AG04449 (cell line): ENCODE measurements around the gene HSD17B3.

Experiments used
- CTCF ChIA-PET: fragments of 350-600 bp; formaldehyde crosslinking; extraction: SDS; loops from one replicate; lab custom pipeline; 2021; ENCODE audit warnings: antibody characterized with exemption; lab: Yijun Ruan, JAX
- POLR2A ChIA-PET: fragments of 400-600, 350-600 bp; formaldehyde crosslinking; extraction: SDS; loops from one replicate; lab custom pipeline; 2020; ENCODE audit warnings: antibody characterized with exemption, inconsistent platforms; lab: Yijun Ruan, JAX
- DNase-seq: peaks from one replicate; pipeline ENCODE4 v3.0.0-alpha.2; 2010; ENCODE audit warnings: low read depth, low spot score
- H3K4me3 ChIP-seq: 2 replicates; pipeline ENCODE4 v1.5.1; 2011; ENCODE audit warnings: low read depth, mild to moderate bottlenecking, control low read depth, low read length
- TF ChIP-seq, protein P1 (sequence below): IDR thresholded peaks from one replicate; pipeline ENCODE4 v1.5.1; 2011; ENCODE audit warnings: mild to moderate bottlenecking, moderate library complexity, low read length, control low read depth, inconsistent platforms; ENCODE audit not compliant: insufficient read depth; ENCODE audit errors: missing control alignments

HSD17B3 gene

DNA sequence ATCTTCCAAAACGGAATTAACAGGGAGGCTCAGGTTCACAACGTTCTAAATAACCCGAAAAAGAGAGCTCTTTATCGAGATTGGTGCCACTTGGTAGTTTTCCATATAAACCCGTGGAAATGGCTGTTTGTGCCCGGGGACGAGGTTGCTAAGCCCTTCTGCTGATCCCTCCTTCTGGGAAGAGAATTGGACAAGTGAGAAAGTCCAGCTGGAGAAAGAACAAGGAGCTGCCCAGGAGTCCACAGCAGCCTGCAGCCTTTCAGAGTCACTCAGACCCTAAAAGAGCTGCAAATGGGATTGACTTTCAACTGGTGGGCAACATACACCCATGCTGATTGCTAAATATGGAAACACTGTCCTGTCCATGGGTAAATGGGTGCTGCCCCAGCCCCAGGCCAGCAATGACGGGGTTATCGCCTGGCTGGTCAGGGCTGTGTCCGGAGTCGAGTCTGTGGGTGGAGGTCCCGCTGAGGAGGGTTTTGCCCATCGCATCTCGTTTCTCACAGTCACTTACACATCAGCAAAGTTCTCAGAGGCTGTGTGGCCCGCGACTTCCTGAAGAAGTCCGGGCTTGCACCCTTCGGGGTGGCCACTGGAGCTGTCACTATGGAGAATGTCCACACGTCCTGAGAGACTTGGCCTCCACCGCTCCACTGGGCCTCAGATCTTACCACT lies 40.7 kb upstream of the HSD17B3 start:
- no peak for DNase-seq
- ChIA-PET CTCF (interaction anchor here (1.0 to 2.3 kb wide), 2 partner anchors 15 to 324 kb away, joined by 4 to 18 read pairs; no protein-coding TSS in a partner anchor), POLR2A (interaction anchor here (0.6 kb wide), 1 partner anchor 27 kb away, joined by 3 read pairs; no protein-coding TSS in a partner anchor)
- H3K4me3 ChIP-seq, result no peak overlapping the region
- TF ChIP-seq, protein P1, sequence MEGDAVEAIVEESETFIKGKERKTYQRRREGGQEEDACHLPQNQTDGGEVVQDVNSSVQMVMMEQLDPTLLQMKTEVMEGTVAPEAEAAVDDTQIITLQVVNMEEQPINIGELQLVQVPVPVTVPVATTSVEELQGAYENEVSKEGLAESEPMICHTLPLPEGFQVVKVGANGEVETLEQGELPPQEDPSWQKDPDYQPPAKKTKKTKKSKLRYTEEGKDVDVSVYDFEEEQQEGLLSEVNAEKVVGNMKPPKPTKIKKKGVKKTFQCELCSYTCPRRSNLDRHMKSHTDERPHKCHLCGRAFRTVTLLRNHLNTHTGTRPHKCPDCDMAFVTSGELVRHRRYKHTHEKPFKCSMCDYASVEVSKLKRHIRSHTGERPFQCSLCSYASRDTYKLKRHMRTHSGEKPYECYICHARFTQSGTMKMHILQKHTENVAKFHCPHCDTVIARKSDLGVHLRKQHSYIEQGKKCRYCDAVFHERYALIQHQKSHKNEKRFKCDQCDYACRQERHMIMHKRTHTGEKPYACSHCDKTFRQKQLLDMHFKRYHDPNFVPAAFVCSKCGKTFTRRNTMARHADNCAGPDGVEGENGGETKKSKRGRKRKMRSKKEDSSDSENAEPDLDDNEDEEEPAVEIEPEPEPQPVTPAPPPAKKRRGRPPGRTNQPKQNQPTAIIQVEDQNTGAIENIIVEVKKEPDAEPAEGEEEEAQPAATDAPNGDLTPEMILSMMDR, result no peak

DNA sequence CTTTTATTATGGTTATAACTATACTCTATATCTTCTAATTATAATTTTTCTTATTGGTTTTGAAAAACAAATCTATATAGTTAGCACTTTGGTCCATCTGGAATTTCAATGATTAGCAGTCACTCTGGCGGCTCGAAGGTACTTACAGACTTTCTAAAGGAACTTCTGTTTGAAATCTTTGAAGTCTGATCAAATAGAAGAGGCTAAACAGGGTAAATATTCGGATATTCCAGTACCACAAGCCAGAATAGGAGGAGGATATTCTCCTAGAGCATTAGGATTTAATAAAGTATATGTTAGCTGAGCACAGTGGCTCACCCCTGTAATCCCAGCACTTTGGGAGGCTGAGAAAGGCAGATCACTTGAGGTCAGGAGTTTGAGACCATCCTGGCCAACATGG lies 38.7 kb upstream of the HSD17B3 start:
- no peak for DNase-seq
- ChIA-PET CTCF (no interaction called here), POLR2A (interaction anchor here (0.6 kb wide), 1 partner anchor 15 kb away, joined by 3 read pairs; no protein-coding TSS in a partner anchor)
- H3K4me3 ChIP-seq, result no peak overlapping the region
- TF ChIP-seq, protein P1, result no peak

DNA sequence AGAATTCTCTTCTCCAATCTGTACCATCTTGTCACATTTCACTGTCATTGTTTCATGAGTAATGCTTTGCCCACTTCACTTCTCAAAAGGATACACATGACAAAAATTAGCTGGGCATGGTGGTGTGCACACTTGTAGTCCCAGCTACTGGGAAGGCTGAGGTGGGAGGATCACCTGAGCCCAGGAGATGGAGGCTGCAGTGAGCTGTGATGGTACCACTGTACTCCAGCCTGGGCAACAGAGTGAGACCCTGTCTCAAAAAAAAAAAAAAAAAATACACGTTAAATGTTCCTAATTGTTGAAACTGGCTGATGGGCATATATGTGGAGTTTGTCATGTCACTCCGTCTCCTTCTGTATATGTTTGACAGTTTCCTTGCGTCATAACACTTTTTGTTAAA lies 36.3 kb upstream of the HSD17B3 start:
- ChIA-PET POLR2A (no interaction called here), CTCF (interaction anchor here (0.6 to 3.2 kb wide), 4 partner anchors 11 to 106 kb away, joined by 3 to 21 read pairs (median 3); no protein-coding TSS in a partner anchor)
- no peak for DNase-seq
- H3K4me3 ChIP-seq, result no peak overlapping the region
- TF ChIP-seq, protein P1, result no peak

DNA sequence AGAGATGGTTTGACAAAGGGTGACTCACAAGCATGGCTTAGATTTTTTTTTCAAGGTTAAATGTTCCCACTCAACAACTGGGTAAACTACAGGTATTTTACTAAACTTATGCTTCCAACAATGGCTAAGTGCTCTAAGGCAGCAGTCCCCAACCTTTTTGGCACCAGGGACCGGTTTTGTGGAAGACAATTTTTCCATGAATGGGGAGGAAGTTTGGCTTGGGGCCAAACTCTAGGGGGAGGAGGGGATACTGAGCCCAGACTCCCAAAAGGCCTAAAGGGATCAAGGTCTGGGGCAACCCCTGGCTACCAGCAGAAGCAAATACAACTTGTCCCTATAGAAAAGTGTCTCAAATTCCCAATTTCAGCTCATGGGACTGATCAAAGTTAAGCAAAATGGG lies 32.0 kb upstream of the HSD17B3 start:
- CTCF ChIA-PET, result no interaction called here
- no peak overlapping the region for H3K4me3 ChIP-seq
- POLR2A ChIA-PET, result no interaction called here
- TF ChIP-seq, protein P1, result no peak
- no peak for DNase-seq

DNA sequence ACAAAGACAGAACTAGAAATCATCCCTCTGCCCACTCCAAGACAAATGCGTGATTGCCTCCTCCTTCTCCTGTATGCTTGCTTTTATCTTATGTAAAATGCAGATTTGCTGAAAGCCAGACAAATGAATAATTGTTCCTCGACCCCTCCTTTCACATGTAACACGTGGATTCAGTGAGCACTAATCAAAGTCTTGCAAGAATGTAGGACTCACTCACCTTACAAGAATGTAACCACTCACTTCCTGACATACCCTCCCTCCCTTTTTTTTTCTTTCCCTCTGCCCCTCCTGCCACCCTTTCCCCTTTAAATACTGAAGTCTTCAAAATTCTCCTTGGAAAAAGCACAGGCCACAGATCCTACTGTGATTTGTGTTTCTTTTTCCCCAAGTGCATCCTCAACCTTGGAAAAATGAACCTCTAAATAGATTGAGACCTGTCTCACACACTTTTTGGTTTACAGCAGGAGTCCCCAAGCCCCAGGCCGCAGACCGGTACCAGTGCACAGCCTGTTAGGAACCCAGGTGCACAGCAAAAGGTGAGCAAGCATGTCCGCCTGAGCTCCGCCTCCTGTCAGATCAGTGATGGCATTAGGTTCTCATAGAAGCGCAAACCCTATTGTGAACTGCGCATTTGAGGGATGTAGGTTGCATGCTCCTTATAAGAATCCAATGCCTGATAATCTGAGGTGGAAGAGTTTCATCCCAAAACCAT lies 29.4 kb upstream of the HSD17B3 start:
- H3K4me3 ChIP-seq, result no peak overlapping the region
- TF ChIP-seq, protein P1, result no peak
- DNase-seq, result no peak
- ChIA-PET CTCF (interaction anchor here (0.6 to 9.1 kb wide), 5 partner anchors 14 to 355 kb away, joined by 3 to 190 read pairs (median 5); no protein-coding TSS in a partner anchor), POLR2A (no interaction called here)
